Left ventricle myocardium inferior (tissue), 1 donor: ENCODE measurements around the gene MMP14. TPM values are rescaled to one million over a fixed set of nuclear protein-coding genes. Genes with fewer than 3 reads are reported as not detected.

Experiments used
- DNase-seq: peaks from one replicate; pipeline ENCODE4 v3.0.0-alpha.2; 2020
- H3K27ac ChIP-seq: fragments of 200-600 bp; replicated peaks from 2 replicates; pipeline ENCODE4 v1.8.0; 2021
- H3K27me3 ChIP-seq: fragments of 200-600 bp; 2 replicates; pipeline ENCODE4 v1.8.0; 2021; ENCODE audit warnings: low read depth
- H3K36me3 ChIP-seq: fragments of 200-600 bp; 2 replicates; pipeline ENCODE4 v1.8.0; 2021
- H3K4me1 ChIP-seq: fragments of 200-600 bp; 2 replicates; pipeline ENCODE4 v1.8.0; 2021
- H3K4me3 ChIP-seq: fragments of 200-600 bp; 2 replicates; pipeline ENCODE4 v1.8.0; 2021; ENCODE audit warnings: mild to moderate bottlenecking, moderate library complexity
- H3K9me3 ChIP-seq: fragments of 200-600 bp; replicated peaks from 2 replicates; pipeline ENCODE4 v1.8.0; 2021
- intact Hi-C: fragments of 100-400 bp; cut with micrococcal nuclease; formaldehyde crosslinking; loops from one replicate; pipeline ENCODE4 v1.11.0; 2022
- total RNA-seq: library from RNA; stranded (reverse); fragmentation: NEBNext Ultra II Directional; extraction: Animal tissue kit (Norgen Biotek cat#: 25700); gene quantifications from one replicate; pipeline ENCODE4 v1.2.1, GENCODE V29; 2021
- TF ChIP-seq, protein P1 (sequence below): fragments of 200-600 bp; IDR thresholded peaks from 2 replicates; pipeline ENCODE4 v1.8.0; 2021; ENCODE audit warnings: antibody characterized with exemption, mild to moderate bottlenecking, borderline replicate concordance
- donor health status: DM: no; HTN: yes; CAD: no; lungs with severe emphysema.

Gene MMP14
- total RNA-seq, 1 donor from 2014 or later = 22.1 TPM

DNA sequence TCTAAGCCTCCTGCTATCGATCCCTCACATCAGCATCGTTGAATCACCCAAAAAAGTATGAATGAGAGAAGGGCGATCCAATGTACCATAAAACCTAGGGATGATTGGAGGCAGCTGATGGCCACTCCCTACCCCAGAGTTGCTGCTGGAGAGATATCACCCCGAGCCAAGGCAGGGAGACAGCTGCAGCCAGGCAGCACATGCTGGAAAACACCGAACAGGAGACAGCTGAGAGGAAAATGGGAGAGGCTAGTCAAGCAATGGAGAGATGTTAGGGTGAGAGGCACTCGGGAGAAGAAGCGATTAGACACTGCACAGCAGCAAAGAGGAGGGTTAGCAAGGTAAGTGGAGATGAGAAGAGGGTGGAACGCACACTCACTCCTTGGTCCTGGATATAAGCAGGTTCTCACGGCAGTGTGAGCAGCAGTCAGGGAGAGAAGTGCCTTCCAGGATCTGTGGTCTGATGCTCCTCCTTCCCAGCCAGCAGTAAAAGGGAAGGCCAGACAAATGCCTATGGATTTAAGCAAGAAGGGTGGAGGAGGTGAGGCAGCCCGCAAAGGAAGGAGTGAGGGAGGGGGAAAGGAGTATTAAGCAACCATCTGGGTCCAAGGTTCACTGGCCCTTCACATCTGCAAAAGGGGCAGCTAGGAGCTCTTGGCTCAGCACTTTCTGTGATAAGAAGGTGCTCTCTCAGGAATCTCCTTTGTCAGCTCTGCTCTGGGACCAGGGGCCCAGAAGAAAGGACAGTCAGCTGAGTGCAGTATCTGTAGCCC is 21.3 kb upstream of the MMP14 start, which contains the start of gene SLC7A7:
Gene SLC7A7 (minus strand): TSS at position 495 of the 773 bp plus-strand sequence. CDS start 2,037 bp downstream, outside the sequence.
- intact Hi-C loops = loop anchor here (5.0 kb wide), 2 partner anchors 37 to 158 kb away; no protein-coding TSS in a partner anchor
- Histone ChIP-seq H3K4me1 (peaks cover 23% of the 10 kb centered on the region), H3K27me3 (no peaks in the 10 kb centered on the region), H3K27ac (peak within 1 kb of the TSS; percentile 65), H3K36me3 (no peaks in the 10 kb centered on the region), H3K4me3 (peak within 1 kb of the TSS; percentile 37), H3K9me3 (no peaks in the 10 kb centered on the region)
- TF ChIP-seq, protein P1, sequence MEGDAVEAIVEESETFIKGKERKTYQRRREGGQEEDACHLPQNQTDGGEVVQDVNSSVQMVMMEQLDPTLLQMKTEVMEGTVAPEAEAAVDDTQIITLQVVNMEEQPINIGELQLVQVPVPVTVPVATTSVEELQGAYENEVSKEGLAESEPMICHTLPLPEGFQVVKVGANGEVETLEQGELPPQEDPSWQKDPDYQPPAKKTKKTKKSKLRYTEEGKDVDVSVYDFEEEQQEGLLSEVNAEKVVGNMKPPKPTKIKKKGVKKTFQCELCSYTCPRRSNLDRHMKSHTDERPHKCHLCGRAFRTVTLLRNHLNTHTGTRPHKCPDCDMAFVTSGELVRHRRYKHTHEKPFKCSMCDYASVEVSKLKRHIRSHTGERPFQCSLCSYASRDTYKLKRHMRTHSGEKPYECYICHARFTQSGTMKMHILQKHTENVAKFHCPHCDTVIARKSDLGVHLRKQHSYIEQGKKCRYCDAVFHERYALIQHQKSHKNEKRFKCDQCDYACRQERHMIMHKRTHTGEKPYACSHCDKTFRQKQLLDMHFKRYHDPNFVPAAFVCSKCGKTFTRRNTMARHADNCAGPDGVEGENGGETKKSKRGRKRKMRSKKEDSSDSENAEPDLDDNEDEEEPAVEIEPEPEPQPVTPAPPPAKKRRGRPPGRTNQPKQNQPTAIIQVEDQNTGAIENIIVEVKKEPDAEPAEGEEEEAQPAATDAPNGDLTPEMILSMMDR = no peak
- DNase-seq = no peak

DNA sequence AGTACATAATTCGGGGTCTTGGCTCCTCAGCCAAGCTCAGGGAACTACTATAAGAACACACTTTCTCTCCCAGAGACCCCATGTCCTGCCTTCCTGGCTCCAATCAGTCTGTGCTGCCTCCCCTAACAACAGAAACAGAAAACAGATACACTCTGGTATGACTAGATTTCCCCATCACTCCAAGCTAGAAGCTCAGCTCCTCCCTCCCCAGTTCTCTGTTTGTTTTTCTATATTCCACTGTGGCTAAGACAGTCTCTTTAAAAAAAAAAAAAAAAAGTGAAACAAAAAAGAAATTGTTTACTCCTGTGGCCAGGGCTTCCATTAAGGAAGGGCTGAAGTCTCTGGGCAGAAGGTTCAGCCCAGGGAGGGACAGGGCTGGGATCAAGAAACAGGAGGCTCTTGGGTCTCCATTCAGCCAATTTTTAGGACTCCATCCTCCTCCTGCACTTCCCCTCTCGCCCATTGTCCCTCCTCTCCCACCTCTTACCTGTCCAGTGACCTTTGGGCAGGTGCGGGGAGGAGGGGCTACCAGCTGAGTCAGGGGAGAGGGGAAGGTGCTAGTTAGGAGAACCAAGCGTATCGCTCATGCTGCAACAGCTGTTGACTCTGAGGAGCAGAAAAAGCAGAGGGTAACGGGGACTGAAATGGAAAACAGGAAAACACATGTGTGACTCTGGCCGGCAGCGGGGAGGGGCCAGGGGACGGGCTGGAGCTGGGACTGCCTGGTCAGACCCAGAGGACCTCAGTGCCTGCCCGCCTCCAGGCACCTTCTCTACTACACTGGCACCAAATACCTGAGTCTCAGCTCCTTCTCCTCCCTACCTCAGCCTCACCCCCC is 17.0 kb upstream of the MMP14 start:
- no peaks in the 10 kb centered on the region for H3K36me3 ChIP-seq
- H3K4me3 ChIP-seq = peak overlapping the region; percentile 55
- H3K27ac ChIP-seq = peak overlapping the region; percentile 63
- TF ChIP-seq, protein P1 = no peak
- H3K9me3 ChIP-seq = no peaks in the 10 kb centered on the region
- peaks cover 45% of the 10 kb centered on the region for H3K4me1 ChIP-seq
- DNase-seq = peak; percentile 55
- intact Hi-C loops = loop anchor here (5.0 kb wide), 2 partner anchors 33 to 162 kb away; no protein-coding TSS in a partner anchor
- H3K27me3 ChIP-seq = no peaks in the 10 kb centered on the region

DNA sequence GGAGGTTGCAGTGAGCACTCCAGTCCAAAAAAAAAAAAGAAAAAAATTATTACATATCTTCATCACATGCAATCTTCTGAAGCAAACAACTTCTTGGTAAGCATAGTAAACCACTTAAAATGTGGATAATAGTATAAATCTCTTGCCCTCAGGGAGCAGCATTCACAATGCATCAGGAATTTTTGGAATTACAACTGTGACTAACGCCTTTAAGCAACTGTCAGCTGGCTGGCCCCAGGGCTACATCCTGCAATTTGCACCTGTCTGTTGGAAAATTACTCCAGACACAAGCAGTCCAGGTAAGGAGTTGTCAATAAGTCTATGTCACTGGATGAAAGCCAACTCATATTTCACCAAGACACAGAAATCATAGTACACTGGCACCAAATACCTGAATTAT is 15.7 kb upstream of the MMP14 start:
- intact Hi-C loops = no loop called here
- TF ChIP-seq, protein P1 = no peak
- Histone ChIP-seq H3K27me3 (no peaks in the 10 kb centered on the region), H3K36me3 (no peaks in the 10 kb centered on the region), H3K9me3 (no peaks in the 10 kb centered on the region), H3K4me3 (no peak overlapping the region), H3K4me1 (peaks cover 39% of the 10 kb centered on the region), H3K27ac (no peak overlapping the region)
- DNase-seq = no peak

DNA sequence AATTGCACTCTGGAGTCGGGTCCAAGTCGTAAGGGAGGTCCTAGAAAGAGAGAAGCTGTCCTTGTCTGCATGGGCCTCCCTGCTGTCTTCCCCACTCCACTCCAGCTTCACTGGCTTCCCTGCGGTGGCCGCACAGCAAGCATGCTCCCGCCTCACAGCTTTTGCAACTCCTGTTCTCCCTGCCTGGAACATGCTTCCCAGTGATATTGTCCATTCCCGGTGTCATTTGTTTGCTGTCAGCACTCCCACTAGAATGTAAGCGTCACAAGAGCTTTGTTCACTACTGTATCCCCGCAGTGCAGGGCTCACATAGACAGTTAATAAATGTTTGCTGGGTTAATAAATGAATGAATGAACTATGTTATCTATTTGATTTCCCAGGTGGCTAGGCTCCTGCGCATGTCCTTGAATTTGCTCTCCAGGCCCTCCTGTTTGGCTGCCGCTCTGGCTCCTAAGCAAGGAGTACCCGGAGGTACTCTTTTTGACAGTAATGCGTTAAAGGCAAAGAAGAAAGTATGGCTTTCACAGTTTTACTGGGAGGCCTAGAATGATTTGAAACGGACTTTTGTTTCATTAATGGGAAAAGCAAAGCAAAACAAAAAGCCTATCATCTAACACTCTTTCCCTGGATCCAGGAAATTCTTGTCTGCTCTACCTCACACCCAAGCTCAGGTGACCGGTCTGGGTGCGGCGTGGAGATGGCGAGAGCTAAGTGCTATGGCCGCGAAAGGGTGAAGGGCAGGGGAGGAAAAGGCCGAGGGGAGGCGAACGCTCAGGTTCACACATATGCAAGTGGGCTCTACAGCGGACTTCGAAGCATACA is 15.0 kb upstream of the MMP14 start:
- Histone ChIP-seq H3K36me3 (no peaks in the 10 kb centered on the region), H3K27me3 (no peaks in the 10 kb centered on the region), H3K27ac (no peak overlapping the region), H3K4me3 (no peak overlapping the region), H3K4me1 (peaks cover 39% of the 10 kb centered on the region), H3K9me3 (no peaks in the 10 kb centered on the region)
- intact Hi-C loops = no loop called here
- no peak for DNase-seq
- TF ChIP-seq, protein P1 = no peak
